Fibroblast of skin of left biceps (primary cell): ENCODE data around the gene HSFY2.
"Not testable (repeated sequence)": the region's sequence is repeated elsewhere in the genome, so short reads cannot be mapped to it uniquely, and the experiment has no call there.

Experiments
- DNase-seq, 2 experiments: peaks; one replicate each; pipeline ENCODE4 v3.0.0-alpha.2; 2013; ENCODE audit warnings: low read depth in 2 of 2

Gene HSFY2, protein sequence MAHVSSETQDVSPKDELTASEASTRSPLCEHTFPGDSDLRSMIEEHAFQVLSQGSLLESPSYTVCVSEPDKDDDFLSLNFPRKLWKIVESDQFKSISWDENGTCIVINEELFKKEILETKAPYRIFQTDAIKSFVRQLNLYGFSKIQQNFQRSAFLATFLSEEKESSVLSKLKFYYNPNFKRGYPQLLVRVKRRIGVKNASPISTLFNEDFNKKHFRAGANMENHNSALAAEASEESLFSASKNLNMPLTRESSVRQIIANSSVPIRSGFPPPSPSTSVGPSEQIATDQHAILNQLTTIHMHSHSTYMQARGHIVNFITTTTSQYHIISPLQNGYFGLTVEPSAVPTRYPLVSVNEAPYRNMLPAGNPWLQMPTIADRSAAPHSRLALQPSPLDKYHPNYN

GRCh38 chrY:18773635-18774034, at the start of gene HSFY2:
Gene HSFY2, minus strand, starts transcription at chrY:18773735. Its CDS starts 117 bp downstream, at chrY:18773618.
- DNase-seq: not testable (repeated sequence)

- not testable (repeated sequence) for DNase-seq
Measured at GRCh38 chrY:18815751-18816150, 42.2 kb upstream of the HSFY2 start.

- not testable (repeated sequence) for DNase-seq
Measured at GRCh38 chrY:18788757-18789406, 15.3 kb upstream of the HSFY2 start.

DNA sequence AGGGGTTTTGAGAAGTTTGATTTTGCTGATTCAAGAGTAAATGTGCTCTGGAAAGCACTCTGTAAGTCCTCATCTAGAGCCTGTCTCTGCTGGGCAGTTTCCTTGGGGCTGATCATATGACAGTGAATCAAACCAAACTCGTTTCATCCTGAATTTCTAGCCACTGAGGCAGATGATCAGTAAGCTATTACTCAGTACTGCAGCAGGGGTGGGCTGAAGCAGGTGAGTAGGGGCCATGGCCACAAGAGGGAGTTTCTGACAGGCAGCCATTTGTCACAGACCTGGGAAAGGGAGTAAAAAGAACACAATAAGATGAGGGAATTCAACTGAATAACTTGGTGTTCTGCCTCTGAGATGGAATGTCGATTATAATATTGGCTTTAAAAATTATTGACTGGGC, 19.5 kb downstream of the HSFY2 start:
- DNase-seq: not testable (repeated sequence)

GRCh38 chrY:18753133-18753815, 20.3 kb downstream of the HSFY2 start:
- not testable (repeated sequence) for DNase-seq

GRCh38 chrY:18723714-18724113, 49.8 kb downstream of the HSFY2 start:
- not testable (repeated sequence) for DNase-seq
